ENCODE measurements around the gene C10orf71. TPM values are rescaled to one million over a fixed set of nuclear protein-coding genes. Genes with fewer than 3 reads are reported as not detected.

Gene C10orf71
- total RNA-seq, 1 donor from 2014 or later: not detected

DNA sequence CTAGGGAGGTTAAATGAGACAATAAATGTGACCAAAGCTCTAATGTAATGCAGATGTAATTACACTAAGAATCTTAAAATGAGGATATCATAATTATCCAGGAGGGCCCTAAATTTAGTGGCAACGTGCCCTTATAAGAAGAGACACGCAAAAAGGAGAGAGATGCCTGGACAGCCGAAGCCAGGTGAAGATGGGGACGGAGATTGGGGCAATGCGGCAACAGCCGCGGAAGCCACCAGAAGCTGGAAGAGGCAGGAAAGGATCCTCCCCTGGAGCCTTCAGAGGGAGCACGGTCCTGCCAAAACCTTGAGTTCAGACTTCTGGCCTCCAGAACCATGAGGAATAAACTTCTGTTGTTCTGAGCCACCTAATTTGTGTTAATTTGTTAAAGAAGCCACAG, 25.3 kb upstream of the C10orf71 start:
- intact Hi-C loops (cut with DNase I): no loop called here

DNA sequence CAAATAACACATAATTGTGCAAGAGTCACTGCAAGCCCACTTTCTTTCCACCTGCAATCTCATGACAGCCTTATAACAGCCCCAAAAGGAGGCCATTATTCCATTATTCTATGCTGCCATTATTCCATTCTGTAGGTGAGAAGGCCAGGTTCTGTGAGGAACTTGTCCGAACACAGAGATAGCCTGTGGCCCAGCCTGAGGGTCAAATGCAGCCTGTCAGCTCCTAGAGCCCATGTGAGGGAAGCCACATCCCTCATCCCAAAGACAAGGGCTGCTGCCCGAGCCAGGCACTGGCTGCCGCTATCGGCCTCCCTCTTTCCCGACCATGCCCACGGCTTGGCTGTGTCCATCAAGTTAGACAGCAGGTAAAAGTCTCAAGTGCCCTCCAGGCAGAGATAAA, 24.1 kb upstream of the C10orf71 start:
- no peaks in the 10 kb centered on the region for H3K27me3 ChIP-seq (ENCODE audit: low read depth)
- H3K9me3 ChIP-seq: no peaks in the 10 kb centered on the region
- no peak for DNase-seq
- intact Hi-C loops (cut with DNase I): no loop called here
- TF ChIP-seq, protein P1, sequence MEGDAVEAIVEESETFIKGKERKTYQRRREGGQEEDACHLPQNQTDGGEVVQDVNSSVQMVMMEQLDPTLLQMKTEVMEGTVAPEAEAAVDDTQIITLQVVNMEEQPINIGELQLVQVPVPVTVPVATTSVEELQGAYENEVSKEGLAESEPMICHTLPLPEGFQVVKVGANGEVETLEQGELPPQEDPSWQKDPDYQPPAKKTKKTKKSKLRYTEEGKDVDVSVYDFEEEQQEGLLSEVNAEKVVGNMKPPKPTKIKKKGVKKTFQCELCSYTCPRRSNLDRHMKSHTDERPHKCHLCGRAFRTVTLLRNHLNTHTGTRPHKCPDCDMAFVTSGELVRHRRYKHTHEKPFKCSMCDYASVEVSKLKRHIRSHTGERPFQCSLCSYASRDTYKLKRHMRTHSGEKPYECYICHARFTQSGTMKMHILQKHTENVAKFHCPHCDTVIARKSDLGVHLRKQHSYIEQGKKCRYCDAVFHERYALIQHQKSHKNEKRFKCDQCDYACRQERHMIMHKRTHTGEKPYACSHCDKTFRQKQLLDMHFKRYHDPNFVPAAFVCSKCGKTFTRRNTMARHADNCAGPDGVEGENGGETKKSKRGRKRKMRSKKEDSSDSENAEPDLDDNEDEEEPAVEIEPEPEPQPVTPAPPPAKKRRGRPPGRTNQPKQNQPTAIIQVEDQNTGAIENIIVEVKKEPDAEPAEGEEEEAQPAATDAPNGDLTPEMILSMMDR (IDR thresholded peaks at IDR 0.05): no peak
- H3K36me3 ChIP-seq: no peaks in the 10 kb centered on the region
- no peak overlapping the region for H3K27ac ChIP-seq
- H3K4me3 ChIP-seq: no peak overlapping the region
- ATAC-seq: no peak
- H3K4me1 ChIP-seq: peaks cover 14% of the 10 kb centered on the region

More for the DNA sequence above, 25.3 kb upstream of the C10orf71 start:
- Histone ChIP-seq H3K4me3 (no peak overlapping the region), H3K27ac (no peak overlapping the region), H3K9me3 (no peaks in the 10 kb centered on the region), H3K4me1 (peaks cover 14% of the 10 kb centered on the region), H3K36me3 (no peaks in the 10 kb centered on the region), H3K27me3 (ENCODE audit: low read depth) (no peaks in the 10 kb centered on the region)
- DNase-seq: no peak
- TF ChIP-seq, protein P1 (IDR thresholded peaks at IDR 0.05): no peak
- no peak for ATAC-seq

DNA sequence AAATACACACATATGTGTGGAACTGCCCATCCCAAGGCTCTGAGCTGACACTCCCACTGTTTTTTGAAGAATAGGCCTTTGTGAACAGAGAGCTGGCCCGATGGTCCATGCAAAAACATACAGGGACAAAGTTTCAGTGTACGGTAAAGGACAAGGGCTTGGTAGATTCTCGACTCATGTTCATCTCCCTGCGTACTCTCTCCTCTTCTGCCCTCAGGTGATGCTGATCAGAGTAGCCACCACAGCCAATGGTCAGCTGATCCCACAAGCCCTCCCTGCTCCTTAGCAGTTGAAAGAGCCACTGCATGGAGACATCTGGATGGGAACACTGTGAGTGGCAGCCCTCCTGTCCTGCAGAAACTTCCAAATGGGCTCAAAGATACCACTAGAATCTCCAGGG, 23.1 kb upstream of the C10orf71 start:
- H3K9me3 ChIP-seq: no peaks in the 10 kb centered on the region
- no peaks in the 10 kb centered on the region for H3K36me3 ChIP-seq
- H3K27me3 ChIP-seq (ENCODE audit: low read depth): peaks cover under 1% of the 10 kb centered on the region
- ATAC-seq (no peak), DNase-seq (no peak)
- intact Hi-C loops (cut with DNase I): no loop called here
- H3K4me1 ChIP-seq: peaks cover 14% of the 10 kb centered on the region
- TF ChIP-seq, protein P1 (IDR thresholded peaks at IDR 0.05): no peak
- no peak overlapping the region for H3K4me3 ChIP-seq
- no peak overlapping the region for H3K27ac ChIP-seq

DNA sequence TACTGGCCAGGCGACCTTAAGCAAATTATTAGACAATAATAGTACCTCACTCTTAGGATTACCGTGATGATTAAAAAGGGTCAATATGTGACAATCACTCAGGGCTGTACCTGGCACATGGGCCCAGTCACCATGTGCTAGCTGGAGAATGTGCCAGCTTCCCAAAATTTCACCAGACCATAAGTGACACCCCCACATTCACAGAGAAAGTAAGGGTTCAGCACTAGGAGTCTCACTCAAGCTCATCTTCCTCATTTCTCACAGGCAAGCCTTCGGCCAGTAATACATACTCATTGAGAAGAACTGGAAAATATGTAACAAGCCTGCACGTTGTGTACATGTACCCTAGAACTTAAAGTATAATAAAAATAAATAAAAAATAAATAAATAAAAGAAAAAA, 22.4 kb upstream of the C10orf71 start:
- H3K4me3 ChIP-seq: no peak overlapping the region
- TF ChIP-seq, protein P1 (IDR thresholded peaks at IDR 0.05): no peak
- H3K36me3 ChIP-seq: no peaks in the 10 kb centered on the region
- peaks cover 5% of the 10 kb centered on the region for H3K27me3 ChIP-seq (ENCODE audit: low read depth)
- ATAC-seq (no peak), DNase-seq (no peak)
- H3K4me1 ChIP-seq: peaks cover 14% of the 10 kb centered on the region
- H3K27ac ChIP-seq: no peak overlapping the region
- intact Hi-C loops (cut with DNase I): no loop called here
- H3K9me3 ChIP-seq: no peaks in the 10 kb centered on the region

DNA sequence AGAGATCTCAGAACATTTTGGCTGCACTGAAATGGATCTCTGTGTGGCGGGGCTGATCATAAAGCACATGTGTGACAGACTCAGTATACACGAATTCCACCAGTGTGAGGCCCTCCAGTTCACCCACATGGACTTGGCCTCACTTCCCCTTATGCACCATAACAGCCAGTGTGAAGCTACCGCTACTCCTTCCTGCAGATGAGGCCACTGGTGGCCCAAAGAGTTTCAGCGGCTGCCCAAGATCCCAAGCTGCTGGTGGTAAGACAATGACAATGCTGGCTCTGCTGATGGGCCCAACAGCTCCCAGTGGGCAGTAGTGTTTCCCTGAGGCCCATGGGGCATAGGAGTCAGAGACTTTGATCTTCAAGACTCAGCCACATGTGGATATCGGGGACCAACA, 21.0 kb upstream of the C10orf71 start:
- DNase-seq (no peak), ATAC-seq (no peak)
- Histone ChIP-seq H3K36me3 (no peaks in the 10 kb centered on the region), H3K4me1 (peaks cover 5% of the 10 kb centered on the region), H3K27me3 (ENCODE audit: low read depth) (peaks cover 5% of the 10 kb centered on the region), H3K27ac (no peak overlapping the region), H3K9me3 (no peaks in the 10 kb centered on the region), H3K4me3 (no peak overlapping the region)
- TF ChIP-seq, protein P1 (IDR thresholded peaks at IDR 0.05): no peak
- intact Hi-C loops (cut with DNase I): no loop called here

DNA sequence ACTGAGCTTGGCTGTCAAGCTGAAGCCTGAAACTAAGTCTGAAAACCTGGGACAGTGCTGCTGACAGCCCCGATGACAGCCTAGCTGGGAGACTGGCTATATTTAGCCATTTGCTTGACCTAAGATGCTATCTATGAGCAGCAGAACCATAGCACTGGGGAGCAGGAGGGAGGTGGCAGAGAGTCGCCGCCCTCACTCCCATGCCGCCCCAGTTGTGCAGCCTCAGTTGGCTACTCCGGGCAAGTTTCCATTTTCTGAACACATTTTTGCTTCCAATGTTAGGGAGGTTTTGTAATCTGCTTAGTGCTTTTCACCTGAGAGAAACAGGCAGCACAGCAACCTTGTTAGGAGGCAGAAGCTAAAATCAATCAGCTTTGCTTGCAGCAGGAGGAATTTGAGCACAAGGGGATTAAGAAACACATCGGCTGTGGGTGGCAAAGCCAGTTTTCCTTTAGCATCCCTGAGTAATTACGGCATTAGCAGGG, 20.4 kb upstream of the C10orf71 start:
- Histone ChIP-seq H3K36me3 (no peaks in the 10 kb centered on the region), H3K27ac (no peak overlapping the region), H3K4me1 (peaks cover 3% of the 10 kb centered on the region), H3K9me3 (no peaks in the 10 kb centered on the region), H3K4me3 (no peak overlapping the region), H3K27me3 (ENCODE audit: low read depth) (peaks cover 5% of the 10 kb centered on the region)
- DNase-seq (no peak), ATAC-seq (no peak)
- TF ChIP-seq, protein P1 (IDR thresholded peaks at IDR 0.05): no peak
- intact Hi-C loops (cut with DNase I): no loop called here
